HEK293 (cell line): ENCODE data around the gene SPACA7.
"Not testable (repeated sequence)": the region's sequence is repeated elsewhere in the genome, so short reads cannot be mapped to it uniquely, and the experiment has no call there.

Experiments
- CTCF ChIA-PET: fragments of 350-600 bp; formaldehyde crosslinking; extraction: SDS; loops from one replicate; lab custom pipeline; 2021; ENCODE audit warnings: antibody characterized with exemption; lab: Yijun Ruan, JAX
- POLR2A ChIA-PET: fragments of 300-600 bp; formaldehyde crosslinking; extraction: SDS; loops from one replicate; lab custom pipeline; 2020; ENCODE audit warnings: antibody characterized with exemption, inconsistent platforms; lab: Yijun Ruan, JAX
- H3K27ac ChIP-seq: fragments of 200-500 bp; sonication (Bioruptor generic); 2 replicates; pipeline ENCODE4 v1.5.1; 2014; ENCODE audit warnings: low read depth, low read length, control low read depth, inconsistent platforms; ENCODE audit errors: extremely low read depth
- H3K36me3 ChIP-seq, 2 experiments: fragments of 200-500 bp in 1 of 2; sonication (Bioruptor generic) in 1 of 2; 1 replicate in 1 of 2; 2 replicates in 1 of 2; pipeline ENCODE4 v1.5.1; 2014 to 2017; ENCODE audit warnings: inconsistent platforms in 2 of 2, low read length in 2 of 2; ENCODE audit not compliant: control insufficient read depth in 2 of 2, insufficient read depth in 1 of 2
- H3K4me1 ChIP-seq: fragments of 200-500 bp; sonication (Bioruptor generic); 2 replicates; pipeline ENCODE4 v1.5.1; 2014; ENCODE audit warnings: mild to moderate bottlenecking, low read length, inconsistent platforms; ENCODE audit not compliant: control insufficient read depth, insufficient read depth
- H3K4me3 ChIP-seq: 2 replicates; pipeline ENCODE4 v1.5.1; 2011; ENCODE audit warnings: low read depth, mild to moderate bottlenecking, control low read depth, low read length, moderate library complexity
- H3K9me3 ChIP-seq: fragments of 200-500 bp; sonication (Bioruptor generic); 2 replicates; pipeline ENCODE4 v1.5.1; 2014; ENCODE audit warnings: low read depth, low read length, inconsistent platforms; ENCODE audit not compliant: control insufficient read depth, insufficient read depth
- GLIS2 ChIP-seq: fragments of 450-650 bp; formaldehyde crosslinking; IDR thresholded peaks from 2 replicates; pipeline ENCODE4 v1.5.1; 2016; ENCODE audit warnings: missing biosample characterization, missing genetic modification characterization
- PBX3 ChIP-seq: sonication (generic); formaldehyde crosslinking; IDR thresholded peaks from 2 replicates; pipeline ENCODE4 v1.8.1; 2022; ENCODE audit warnings: mild to moderate bottlenecking, moderate library complexity, missing genetic modification reagents
- PRDM6 ChIP-seq: fragments of 450-650 bp; formaldehyde crosslinking; IDR thresholded peaks from 2 replicates; pipeline ENCODE4 v1.5.1; 2017; ENCODE audit warnings: missing biosample characterization, missing genetic modification characterization
- SCRT2 ChIP-seq: fragments of 450-650 bp; formaldehyde crosslinking; IDR thresholded peaks from 2 replicates; pipeline ENCODE4 v1.5.1; 2016; ENCODE audit warnings: missing biosample characterization, missing genetic modification characterization
- TRIM28 ChIP-seq: IDR thresholded peaks from 2 replicates; pipeline ENCODE4 v1.6.1; 2011; ENCODE audit warnings: low read length, control low read depth, borderline replicate concordance
- TSHZ1 ChIP-seq: fragments of 450-650 bp; formaldehyde crosslinking; IDR thresholded peaks from 2 replicates; pipeline ENCODE4 v1.5.1; 2016; ENCODE audit warnings: missing biosample characterization, missing genetic modification characterization, borderline replicate concordance
- ZBTB48 ChIP-seq: fragments of 450-650 bp; formaldehyde crosslinking; IDR thresholded peaks from 2 replicates; pipeline ENCODE4 v1.5.1; 2016; ENCODE audit warnings: missing biosample characterization, missing genetic modification characterization
- ZNF214 ChIP-seq: fragments of 450-650 bp; formaldehyde crosslinking; IDR thresholded peaks from 2 replicates; pipeline ENCODE4 v1.5.1; 2017; ENCODE audit warnings: missing biosample characterization, mild to moderate bottlenecking, missing genetic modification characterization, borderline replicate concordance
- ZNF354C ChIP-seq: fragments of 450-650 bp; formaldehyde crosslinking; IDR thresholded peaks from 2 replicates; pipeline ENCODE4 v1.5.1; 2016; ENCODE audit warnings: missing biosample characterization, missing genetic modification characterization, low read depth, borderline replicate concordance
- ZNF366 ChIP-seq: fragments of 450-650 bp; formaldehyde crosslinking; conservative IDR thresholded peaks from 2 replicates; pipeline ENCODE4 v1.5.1; 2016; ENCODE audit warnings: missing biosample characterization, missing genetic modification characterization
- ZNF48 ChIP-seq: fragments of 450-650 bp; formaldehyde crosslinking; IDR thresholded peaks from 2 replicates; pipeline ENCODE4 v1.5.1; 2016; ENCODE audit warnings: missing biosample characterization, missing genetic modification characterization
- ZNF639 ChIP-seq: fragments of 450-650 bp; formaldehyde crosslinking; IDR thresholded peaks from 2 replicates; pipeline ENCODE4 v1.5.1; 2016; ENCODE audit warnings: missing biosample characterization, missing genetic modification characterization

SPACA7 gene

GRCh38 chr13:112431734-112432133 lies 55.6 kb downstream of the SPACA7 start:
- Histone ChIP-seq H3K4me3 (no peak overlapping the region), H3K27ac (no peak overlapping the region)
- no peak for TF ChIP-seq ZNF366 (tag by site-specific recombination)
- no peak for TF ChIP-seq GLIS2 (tag by site-specific recombination)
- no peak for TF ChIP-seq ZNF354C (tag by site-specific recombination)
- TF ChIP-seq SCRT2 (tag by site-specific recombination): no peak
- no peak for TF ChIP-seq TSHZ1 (tag by site-specific recombination)
- no peak for TF ChIP-seq TRIM28
- no peak for TF ChIP-seq ZNF48 (tag by site-specific recombination)
- TF ChIP-seq ZNF214 (tag by site-specific recombination): no peak
- TF ChIP-seq PRDM6 (tag by site-specific recombination): no peak
- no peak for TF ChIP-seq ZNF639 (tag by site-specific recombination)
- TF ChIP-seq PBX3 (CRISPR knock-in tag): no peak
- TF ChIP-seq ZBTB48 (tag by site-specific recombination): no peak
- TF ChIP-seq, all 188 proteins: peak for 0
- ChIA-PET POLR2A (no interaction called here), CTCF (no interaction called here)
- Histone ChIP-seq H3K9me3 (no peaks in the 10 kb centered on the region), H3K4me1 (no peaks in the 10 kb centered on the region), H3K36me3 (no peaks in the 10 kb centered on the region)

GRCh38 chr13:112432734-112433133 lies 56.6 kb downstream of the SPACA7 start:
- CTCF ChIA-PET, H3K4me1 ChIP-seq: not testable (repeated sequence)

GRCh38 chr13:112433517-112433916 lies 57.4 kb downstream of the SPACA7 start:
- H3K4me3 ChIP-seq, H3K9me3 ChIP-seq, POLR2A ChIA-PET, H3K27ac ChIP-seq, H3K4me1 ChIP-seq, H3K36me3 ChIP-seq: not testable (repeated sequence)
- CTCF ChIA-PET: interaction anchor here (0.7 kb wide), 1 partner anchor 442 kb away, joined by 3 read pairs; no protein-coding TSS in a partner anchor

More at GRCh38 chr13:112432734-112433133, 56.6 kb downstream of the SPACA7 start:
- H3K4me3 ChIP-seq, POLR2A ChIA-PET, H3K36me3 ChIP-seq, H3K27ac ChIP-seq, H3K9me3 ChIP-seq: not testable (repeated sequence)
